CD8-positive, alpha-beta memory T cell (primary cell): ENCODE data around the gene SIGLECL1. TPM values are rescaled to one million over a fixed set of nuclear protein-coding genes. Genes with fewer than 3 reads are reported as not detected.

Experiments
- CTCF ChIA-PET: fragments of 350-600 bp; sonication (Branson Sonifier 250); formaldehyde crosslinking; loops from one replicate; lab custom pipeline; 2021; ENCODE audit warnings: antibody characterized with exemption; lab: Charles Lee
- POLR2A ChIA-PET: fragments of 350-600 bp; sonication (Branson Sonifier 250); formaldehyde crosslinking; loops from one replicate; lab custom pipeline; 2021; ENCODE audit warnings: antibody characterized with exemption; lab: Charles Lee
- DNase-seq, 5 donors: peaks; one replicate each; pipeline versions ENCODE4 v3.0.0 to v3.0.0-alpha.2; 2020 to 2022; ENCODE audit warnings: mixed read lengths in 1 of 5
- H3K27ac ChIP-seq: one replicate; pipeline ENCODE4 v1.7.0; 2013; ENCODE audit warnings: low read depth, mild to moderate bottlenecking, low read length, moderate library complexity
- H3K27me3 ChIP-seq: 2 replicates; pipeline ENCODE4 v1.7.0; 2013; ENCODE audit warnings: low read length, mild to moderate bottlenecking; ENCODE audit not compliant: insufficient read depth, poor library complexity, severe bottlenecking
- H3K36me3 ChIP-seq: 2 replicates; pipeline ENCODE4 v1.7.0; 2013; ENCODE audit warnings: mild to moderate bottlenecking, low read length, moderate library complexity; ENCODE audit not compliant: insufficient read depth
- H3K4me1 ChIP-seq: 2 replicates; pipeline ENCODE4 v1.7.0; 2013; ENCODE audit warnings: mild to moderate bottlenecking, low read length, moderate library complexity; ENCODE audit not compliant: insufficient read depth
- H3K4me3 ChIP-seq: 2 replicates; pipeline ENCODE4 v1.7.0; 2013; ENCODE audit warnings: mild to moderate bottlenecking, low read length
- H3K9me3 ChIP-seq: 2 replicates; pipeline ENCODE4 v1.7.0; 2013; ENCODE audit warnings: mild to moderate bottlenecking, low read length
- H3K27ac Mint-ChIP-seq, 8 donors: one replicate each; pipeline ENCODE4 v1.8.0; 2020 to 2021; ENCODE audit warnings: mixed read lengths in 8 of 8, mild to moderate bottlenecking in 6 of 8, inconsistent platforms in 3 of 8, moderate library complexity in 3 of 8
- H3K27me3 Mint-ChIP-seq, 2 donors: one replicate each; pipeline ENCODE4 v1.8.0; 2020 to 2021; ENCODE audit warnings: mixed read lengths in 2 of 2, mild to moderate bottlenecking in 1 of 2, moderate library complexity in 1 of 2
- H3K36me3 Mint-ChIP-seq, 3 donors: one replicate each; pipeline ENCODE4 v1.8.0; 2020 to 2021; ENCODE audit warnings: mixed read lengths in 3 of 3, inconsistent platforms in 1 of 3, mild to moderate bottlenecking in 1 of 3
- H3K4me1 Mint-ChIP-seq, 3 donors: one replicate each; pipeline ENCODE4 v1.8.0; 2020 to 2021; ENCODE audit warnings: mixed read lengths in 3 of 3, inconsistent platforms in 1 of 3, mild to moderate bottlenecking in 1 of 3
- H3K4me3 Mint-ChIP-seq, 7 donors: one replicate each; pipeline ENCODE4 v1.8.0; 2020 to 2021; ENCODE audit warnings: mixed read lengths in 7 of 7, mild to moderate bottlenecking in 6 of 7, moderate library complexity in 4 of 7, inconsistent platforms in 2 of 7
- H3K9me3 Mint-ChIP-seq, 5 donors: one replicate each; pipeline ENCODE4 v1.8.0; 2020 to 2022; ENCODE audit warnings: mixed read lengths in 5 of 5, mild to moderate bottlenecking in 3 of 5, moderate library complexity in 2 of 5, inconsistent platforms in 1 of 5
- polyA plus RNA-seq: library from polyadenylated mRNA; unstranded; fragments of 300-500 nt; fragmentation: Illumina TruSeq; gene quantifications from one replicate; pipeline ENCODE4 v1.2.3, GENCODE V29; 2021
- total RNA-seq, 2 experiments: library from RNA; stranded (reverse); gene quantifications; one replicate each; pipeline ENCODE4 v1.2.3, GENCODE V29; 2021

The SIGLECL1 gene
- total and polyA plus RNA-seq, 3 experiments from 2014 or later: not detected

DNA sequence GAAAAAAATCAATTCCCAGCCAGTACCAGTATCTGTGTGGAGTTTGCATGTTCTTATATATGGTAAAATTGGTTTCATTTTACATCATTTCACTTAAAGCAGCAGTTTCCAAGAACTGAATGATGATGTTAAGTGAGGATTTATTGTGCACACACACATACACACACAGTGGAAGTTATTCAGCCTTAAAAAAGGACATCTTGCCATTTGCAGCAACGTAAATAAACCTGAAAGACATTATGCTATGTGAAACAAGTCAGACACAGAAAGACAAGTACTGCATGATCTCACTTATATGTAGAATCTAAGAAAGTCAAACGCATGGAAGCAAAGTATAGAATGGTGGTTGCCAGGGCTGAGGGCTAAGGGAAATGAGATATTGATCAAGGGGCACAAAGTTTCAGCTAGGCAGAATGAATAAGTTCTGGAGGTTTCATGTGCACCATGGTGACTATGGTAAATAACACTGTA lies 5.3 kb downstream of the SIGLECL1 start:
- Mint-ChIP-seq H3K4me1 (peaks cover 0 to 9% (median 0%) of the 10 kb centered on the region in 3 donors), H3K27me3 (peaks cover 6 to 38% of the 10 kb centered on the region in 2 donors), H3K27ac (no peak overlapping the region), H3K36me3 (no peaks in the 10 kb centered on the region), H3K9me3 (no peaks in the 10 kb centered on the region), H3K4me3 (no peak overlapping the region)
- no peak for DNase-seq
- ChIA-PET CTCF (no interaction called here), POLR2A (no interaction called here)
- Histone ChIP-seq H3K27ac (no peak overlapping the region), H3K36me3 (no peaks in the 10 kb centered on the region), H3K4me3 (no peak overlapping the region), H3K4me1 (no peaks in the 10 kb centered on the region), H3K27me3 (no peaks in the 10 kb centered on the region), H3K9me3 (no peaks in the 10 kb centered on the region)

DNA sequence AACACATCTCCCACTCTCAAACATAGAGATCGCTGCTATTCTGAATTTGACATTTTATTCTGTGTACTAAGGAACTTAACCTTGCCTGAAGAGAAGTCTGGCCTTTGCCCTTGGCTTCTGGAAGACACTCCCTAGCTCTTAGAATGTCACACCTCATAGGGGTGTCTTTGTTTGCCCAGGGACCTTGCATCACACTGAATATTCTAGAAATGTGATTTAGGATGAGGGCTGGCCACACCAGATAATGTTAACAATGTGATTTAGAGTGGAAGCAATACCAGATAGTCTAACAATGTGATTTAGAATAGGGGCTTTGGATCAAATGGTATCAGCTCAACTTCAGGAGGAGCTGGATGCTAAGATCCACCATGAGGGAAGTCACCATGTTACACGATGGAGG lies 6.6 kb downstream of the SIGLECL1 start:
- POLR2A ChIA-PET: no interaction called here
- H3K9me3 Mint-ChIP-seq: no peaks in the 10 kb centered on the region
- H3K36me3 ChIP-seq: no peaks in the 10 kb centered on the region
- peaks cover 9 to 36% of the 10 kb centered on the region in 2 donors for H3K27me3 Mint-ChIP-seq
- H3K4me3 ChIP-seq: no peak overlapping the region
- CTCF ChIA-PET: no interaction called here
- H3K4me3 Mint-ChIP-seq: no peak overlapping the region
- no peak overlapping the region for H3K27ac Mint-ChIP-seq
- peaks cover 4% of the 10 kb centered on the region for H3K27me3 ChIP-seq
- no peaks in the 10 kb centered on the region for H3K4me1 ChIP-seq
- H3K9me3 ChIP-seq: no peaks in the 10 kb centered on the region
- no peaks in the 10 kb centered on the region for H3K36me3 Mint-ChIP-seq
- DNase-seq: no peak
- H3K4me1 Mint-ChIP-seq: peaks cover 0 to 9% (median 0%) of the 10 kb centered on the region in 3 donors
- H3K27ac ChIP-seq: no peak overlapping the region

DNA sequence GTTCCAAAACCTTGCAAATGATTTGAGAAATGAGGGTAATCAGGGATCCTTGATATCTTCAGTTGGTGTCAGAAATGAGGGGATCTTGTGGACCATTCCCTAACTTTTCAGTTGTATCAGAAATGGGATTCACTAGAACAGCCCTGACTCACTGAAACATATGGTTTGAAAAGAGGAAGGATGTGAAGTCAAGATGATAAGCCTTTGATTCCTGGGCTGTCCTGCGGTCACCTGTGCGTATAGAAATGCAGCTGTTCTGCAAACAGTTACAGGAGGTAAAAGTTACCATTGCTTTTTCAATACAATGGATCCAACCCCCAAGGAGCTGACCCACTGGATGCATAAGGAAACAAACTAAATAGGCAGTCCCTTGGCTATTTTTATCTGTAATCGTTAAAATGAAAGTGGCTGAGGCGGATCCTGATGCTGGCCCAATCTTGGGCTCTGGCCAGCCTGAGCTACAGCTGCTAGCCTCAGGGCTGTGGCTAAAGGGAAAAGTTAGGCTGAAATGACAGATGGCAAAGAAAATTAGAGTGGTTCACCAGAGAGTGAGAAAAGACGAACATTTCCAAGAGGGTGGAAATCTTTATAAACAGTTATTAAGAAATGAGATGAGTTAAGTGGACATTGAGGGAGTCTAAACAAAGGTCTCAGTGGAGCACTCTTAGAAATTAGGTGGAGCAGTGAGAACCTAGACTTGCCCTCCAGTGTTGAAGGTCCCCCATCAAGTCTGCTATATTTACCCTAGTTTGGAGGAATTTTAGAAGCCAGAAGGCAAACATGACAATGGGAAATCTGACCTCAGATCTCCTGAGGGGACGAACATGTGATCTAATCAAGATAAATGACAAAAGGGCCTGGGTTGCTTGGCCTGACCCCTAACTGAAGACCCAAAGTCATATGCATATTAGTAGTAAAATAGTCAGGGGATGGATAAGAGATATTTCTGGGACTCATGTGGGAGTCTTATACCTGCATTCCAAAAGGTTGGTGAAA lies 7.6 kb downstream of the SIGLECL1 start:
- Histone ChIP-seq H3K4me1 (no peaks in the 10 kb centered on the region), H3K9me3 (no peaks in the 10 kb centered on the region), H3K27ac (no peak overlapping the region), H3K36me3 (no peaks in the 10 kb centered on the region), H3K4me3 (no peak overlapping the region), H3K27me3 (peaks cover 4% of the 10 kb centered on the region)
- POLR2A ChIA-PET: no interaction called here
- no peaks in the 10 kb centered on the region for H3K36me3 Mint-ChIP-seq
- no peaks in the 10 kb centered on the region for H3K9me3 Mint-ChIP-seq
- DNase-seq: no peak
- H3K27ac Mint-ChIP-seq: no peak overlapping the region
- no peak overlapping the region for H3K4me3 Mint-ChIP-seq
- CTCF ChIA-PET: interaction anchor here (1.1 kb wide), 1 partner anchor 356 kb away, joined by 5 read pairs; no protein-coding TSS in a partner anchor
- peaks cover 0 to 5% (median 0%) of the 10 kb centered on the region in 3 donors for H3K4me1 Mint-ChIP-seq
- peaks cover 11 to 38% of the 10 kb centered on the region in 2 donors for H3K27me3 Mint-ChIP-seq

DNA sequence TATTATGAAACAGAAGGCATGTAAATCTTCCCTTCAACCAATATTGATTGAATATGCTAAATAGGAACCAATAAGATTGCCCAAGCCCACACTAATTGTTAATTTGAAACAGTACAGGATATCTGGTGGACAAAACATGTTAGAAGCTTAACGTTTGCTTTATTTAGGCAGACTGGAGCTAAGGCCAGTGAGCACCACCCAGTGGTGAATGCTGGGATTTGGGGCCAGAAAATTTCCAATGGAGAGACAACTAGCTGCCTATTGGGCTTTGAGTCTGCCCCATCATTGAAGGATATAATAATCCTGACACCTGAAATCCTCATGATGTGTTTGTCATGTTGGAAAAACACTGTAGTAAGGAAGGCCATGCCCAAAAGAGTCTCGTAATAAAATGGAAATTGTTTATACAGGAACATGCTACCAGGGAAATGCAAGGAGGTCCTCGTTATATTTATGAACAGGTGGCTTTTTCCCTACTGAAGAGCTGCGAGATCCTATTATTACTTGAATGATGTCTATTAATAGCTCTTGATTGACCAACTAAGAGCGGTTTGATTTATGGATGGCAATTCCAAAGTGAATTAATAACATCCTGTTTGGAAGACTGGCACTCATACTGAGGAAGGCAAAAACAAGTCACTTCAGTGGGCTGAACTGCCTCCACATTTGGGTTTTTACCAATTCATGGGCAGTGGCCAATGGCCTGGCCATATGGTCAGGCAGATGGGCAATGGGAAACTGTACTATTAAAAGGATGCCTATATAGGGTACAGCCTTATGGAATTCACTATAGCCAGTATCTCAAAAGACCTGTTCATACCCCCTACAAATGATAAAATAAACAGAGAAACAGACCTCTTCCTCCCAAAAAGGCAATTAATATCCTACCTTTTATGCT lies 8.7 kb downstream of the SIGLECL1 start:
- Mint-ChIP-seq H3K27me3 (peaks cover 16 to 49% of the 10 kb centered on the region in 2 donors), H3K4me3 (no peak overlapping the region), H3K27ac (no peak overlapping the region), H3K9me3 (no peaks in the 10 kb centered on the region), H3K36me3 (no peaks in the 10 kb centered on the region), H3K4me1 (peaks cover 0 to 4% (median 0%) of the 10 kb centered on the region in 3 donors)
- Histone ChIP-seq H3K27me3 (peaks cover 4% of the 10 kb centered on the region), H3K4me3 (no peak overlapping the region), H3K27ac (no peak overlapping the region), H3K36me3 (no peaks in the 10 kb centered on the region), H3K4me1 (no peaks in the 10 kb centered on the region), H3K9me3 (no peaks in the 10 kb centered on the region)
- peak in 1 of 5 donors; percentile 3 for DNase-seq
- POLR2A ChIA-PET: no interaction called here
- CTCF ChIA-PET: interaction anchor here (1.1 kb wide), 1 partner anchor 355 kb away, joined by 5 read pairs; no protein-coding TSS in a partner anchor

DNA sequence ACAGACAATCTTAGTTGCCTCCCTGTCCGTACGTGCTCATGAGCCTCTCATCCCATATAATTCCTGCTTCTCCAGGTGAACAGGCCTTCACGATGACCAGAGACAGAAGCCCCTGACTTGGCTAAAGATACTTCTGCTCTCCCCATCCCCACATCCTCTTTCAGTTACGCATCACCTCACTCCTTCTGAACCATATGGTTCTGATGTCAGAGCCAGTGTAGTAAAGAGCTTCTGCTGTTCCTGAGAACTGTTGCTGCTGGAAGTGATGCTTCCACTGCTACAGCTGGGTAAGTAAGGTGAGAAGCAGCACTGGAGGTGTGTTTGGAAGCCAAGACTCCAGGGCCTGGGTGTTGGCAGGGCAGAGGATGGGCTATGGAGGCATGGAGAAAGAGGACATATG lies 12.9 kb downstream of the SIGLECL1 start:
- Mint-ChIP-seq H3K27ac (no peak overlapping the region), H3K4me3 (no peak overlapping the region), H3K36me3 (no peaks in the 10 kb centered on the region), H3K4me1 (no peaks in the 10 kb centered on the region), H3K27me3 (peaks cover 12 to 41% of the 10 kb centered on the region in 2 donors), H3K9me3 (no peaks in the 10 kb centered on the region)
- Histone ChIP-seq H3K4me1 (no peaks in the 10 kb centered on the region), H3K36me3 (no peaks in the 10 kb centered on the region), H3K27ac (no peak overlapping the region), H3K9me3 (no peaks in the 10 kb centered on the region), H3K4me3 (no peak overlapping the region), H3K27me3 (peaks cover 4% of the 10 kb centered on the region)
- ChIA-PET CTCF (no interaction called here), POLR2A (no interaction called here)
- DNase-seq: no peak

DNA sequence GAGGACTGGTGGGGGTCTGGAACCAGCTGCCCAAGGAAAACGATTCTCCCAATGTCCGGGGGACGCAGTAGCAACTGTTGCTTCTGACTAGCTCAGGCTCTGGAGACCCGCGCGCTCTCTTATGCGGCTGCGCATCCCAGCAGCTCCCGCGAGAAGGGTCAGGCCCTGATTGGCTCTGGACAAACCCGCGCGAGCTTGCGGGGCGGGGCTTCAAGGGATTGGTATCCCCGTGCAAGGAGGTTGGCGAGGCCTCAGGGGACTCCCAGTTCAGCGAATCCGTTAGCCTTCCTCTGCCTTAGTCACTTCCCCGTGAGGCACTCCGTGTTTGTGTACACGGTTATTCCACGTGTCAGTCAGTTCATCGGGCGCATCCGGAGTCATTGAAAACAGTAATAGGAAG lies 20.2 kb downstream of the SIGLECL1 start:
- Histone ChIP-seq H3K27me3 (no peaks in the 10 kb centered on the region), H3K9me3 (no peaks in the 10 kb centered on the region), H3K36me3 (no peaks in the 10 kb centered on the region), H3K4me1 (no peaks in the 10 kb centered on the region), H3K27ac (no peak overlapping the region), H3K4me3 (no peak overlapping the region)
- H3K36me3 Mint-ChIP-seq: no peaks in the 10 kb centered on the region
- POLR2A ChIA-PET: no interaction called here
- H3K27ac Mint-ChIP-seq: peak overlapping the region in 1 of 8 donors; percentile 32
- H3K9me3 Mint-ChIP-seq: no peaks in the 10 kb centered on the region
- H3K27me3 Mint-ChIP-seq: peaks cover 0 to 14% of the 10 kb centered on the region in 2 donors
- CTCF ChIA-PET: no interaction called here
- H3K4me1 Mint-ChIP-seq: peaks cover 0 to 38% (median 5%) of the 10 kb centered on the region in 3 donors
- DNase-seq: no peak
- H3K4me3 Mint-ChIP-seq: no peak overlapping the region

DNA sequence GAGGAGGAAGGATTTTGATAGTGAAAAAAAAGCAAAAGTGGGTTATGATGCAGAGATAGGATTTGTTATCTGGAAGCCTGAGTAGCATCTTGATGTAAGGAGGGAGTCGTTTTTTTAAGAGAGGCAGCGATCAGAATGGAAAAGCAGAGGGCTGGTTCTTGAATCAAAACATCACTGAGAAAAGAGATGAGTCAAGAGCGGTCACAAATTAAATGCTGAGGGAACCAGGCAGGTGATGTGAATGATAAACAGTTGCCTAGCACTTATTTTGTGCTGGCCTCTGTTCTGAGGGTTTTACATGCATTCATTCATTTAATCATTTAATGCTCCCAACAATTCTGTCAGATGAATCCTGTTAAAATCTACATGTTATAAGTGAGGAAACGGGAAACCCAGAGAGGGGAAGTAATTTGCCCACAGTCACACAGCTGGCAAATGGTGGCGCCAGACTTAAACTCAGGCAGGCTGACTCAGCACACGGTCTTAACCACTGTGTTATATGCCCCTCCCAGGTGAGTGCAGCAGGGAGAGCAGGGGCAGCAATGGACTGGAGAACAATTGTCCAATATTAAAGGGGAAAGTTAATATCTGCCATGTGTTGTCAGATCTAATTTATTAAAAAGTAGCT lies 21.4 kb downstream of the SIGLECL1 start:
- DNase-seq: peak in 2 of 5 donors; percentile 14 to 57
- no peaks in the 10 kb centered on the region for H3K4me1 ChIP-seq
- H3K27me3 ChIP-seq: no peaks in the 10 kb centered on the region
- ChIA-PET CTCF (no interaction called here), POLR2A (no interaction called here)
- peaks cover 0 to 22% of the 10 kb centered on the region in 2 donors for H3K27me3 Mint-ChIP-seq
- H3K36me3 Mint-ChIP-seq: no peaks in the 10 kb centered on the region
- no peaks in the 10 kb centered on the region for H3K9me3 ChIP-seq
- H3K4me3 ChIP-seq: no peak overlapping the region
- H3K4me3 Mint-ChIP-seq: peak overlapping the region in 3 of 7 donors; percentile 71 to 75 (median 73)
- peak overlapping the region in 5 of 8 donors; percentile 40 to 93 (median 84) for H3K27ac Mint-ChIP-seq
- H3K9me3 Mint-ChIP-seq: no peaks in the 10 kb centered on the region
- H3K4me1 Mint-ChIP-seq: peaks cover 0 to 38% (median 5%) of the 10 kb centered on the region in 3 donors
- H3K27ac ChIP-seq: no peak overlapping the region
- H3K36me3 ChIP-seq: no peaks in the 10 kb centered on the region
